GM04503 (cell line): Measurements from ENCODE around the gene NAT16.
"Not testable (repeated sequence)": the region's sequence is repeated elsewhere in the genome, so short reads cannot be mapped to it uniquely, and the experiment has no call there.

Experiments used
- DNase-seq: peaks from one replicate; pipeline ENCODE4 v3.0.0-alpha.2; 2012; ENCODE audit warnings: low read depth

NAT16 gene

GRCh38 chr7:101156866-101157589 lies 23.1 kb downstream of the NAT16 start:
- DNase-seq: no peak

GRCh38 chr7:101156277-101156676 lies 23.8 kb downstream of the NAT16 start:
- DNase-seq: no peak

GRCh38 chr7:101155303-101155702 lies 24.8 kb downstream of the NAT16 start:
- no peak for DNase-seq

- no peak for DNase-seq
These were observed 25.4 kb downstream of the NAT16 start for GRCh38 chr7:101154693-101155102.

GRCh38 chr7:101153969-101154692 lies 26.0 kb downstream of the NAT16 start, which contains the start of gene AP1S1:
Gene AP1S1, plus strand, starts transcription at chr7:101154476. Its CDS starts 39 bp downstream, at chr7:101154515.
- DNase-seq: no peak

DNA sequence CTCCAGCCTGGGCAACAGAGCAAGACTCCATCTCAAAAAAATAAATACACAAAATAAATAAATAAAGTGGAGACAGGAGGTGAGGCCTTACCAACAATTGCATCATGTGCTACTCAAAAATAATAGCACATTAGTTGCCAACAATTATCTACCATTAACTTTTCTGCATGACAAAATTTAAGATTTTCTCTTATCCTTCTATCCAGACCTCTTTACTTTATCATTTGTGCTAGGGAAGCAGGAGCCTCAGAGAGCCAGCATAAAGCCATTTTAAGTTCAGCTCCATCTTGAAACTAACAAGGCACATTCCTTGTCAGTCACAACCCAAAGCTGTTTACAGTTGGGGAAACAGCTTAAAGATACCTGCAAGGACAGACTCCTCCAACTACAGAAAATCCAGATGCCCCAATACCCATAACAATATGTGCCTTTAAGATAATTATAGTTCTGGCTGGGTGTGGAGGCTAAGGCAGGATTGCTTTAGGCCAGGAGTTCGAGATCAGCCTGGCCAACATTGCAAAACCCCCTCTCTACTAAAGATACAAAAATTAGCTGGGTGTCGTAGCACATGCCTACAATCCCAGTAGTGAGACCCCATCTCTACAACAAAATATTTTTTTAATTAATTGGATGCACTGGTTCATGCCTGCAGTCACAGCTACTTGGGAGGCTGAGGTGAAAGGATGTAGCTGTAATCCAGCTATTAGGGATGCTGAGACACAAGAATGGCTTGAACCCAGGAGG lies 28.0 kb downstream of the NAT16 start:
- no peak for DNase-seq

DNA sequence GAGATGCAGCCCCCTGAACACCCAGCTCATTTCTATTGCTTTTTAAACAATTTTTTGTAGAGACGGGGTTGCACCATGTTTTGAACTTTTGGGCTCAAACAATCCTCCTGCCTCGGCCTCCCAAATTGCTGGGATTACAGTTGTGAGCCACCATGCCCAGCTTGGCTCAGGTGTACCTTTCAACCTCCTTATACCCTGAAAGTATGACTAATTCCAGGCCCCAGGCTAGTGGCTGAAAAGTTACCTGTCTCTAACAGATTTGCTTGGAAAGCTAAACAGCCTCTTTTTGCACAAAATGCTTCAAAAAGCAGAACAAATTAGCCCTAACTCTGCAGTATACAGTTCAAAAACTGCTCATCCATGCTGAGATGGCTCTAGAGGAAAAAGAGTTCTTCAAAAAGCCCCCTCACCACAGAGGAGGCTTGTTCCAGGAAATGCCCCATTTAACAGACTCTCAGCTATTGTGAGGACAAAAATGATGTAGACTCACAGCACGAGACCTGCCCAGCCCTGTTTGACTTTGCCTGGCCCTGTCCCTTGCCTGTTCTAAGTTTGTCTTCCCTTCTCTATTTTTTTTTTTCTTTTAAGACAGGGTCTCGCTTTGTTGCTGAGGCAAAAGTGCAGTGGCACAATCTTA lies 39.2 kb downstream of the NAT16 start:
- no peak for DNase-seq

DNA sequence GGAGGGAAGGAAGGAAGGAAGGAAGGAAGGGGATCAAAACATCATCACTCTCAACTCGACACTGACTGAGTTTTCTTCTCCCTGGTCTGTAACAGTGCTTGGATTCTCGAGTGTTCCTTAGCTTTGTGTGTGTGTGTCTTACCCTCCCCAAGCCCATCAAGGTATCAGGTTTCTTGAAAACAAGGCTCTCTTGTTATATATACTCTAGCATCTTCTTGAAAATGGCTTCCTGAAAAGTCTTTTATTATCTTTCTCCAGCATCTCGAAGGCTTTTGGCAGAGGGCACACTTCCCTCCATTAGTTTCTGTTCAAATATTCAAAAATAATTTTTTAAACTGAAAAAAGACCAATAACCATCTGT lies 39.8 kb downstream of the NAT16 start:
- DNase-seq: no peak

- DNase-seq: peak; percentile 83
These were observed 41.8 kb downstream of the NAT16 start for GRCh38 chr7:101138213-101138870.

GRCh38 chr7:101137651-101138212 lies 42.4 kb downstream of the NAT16 start:
- no peak for DNase-seq

DNA sequence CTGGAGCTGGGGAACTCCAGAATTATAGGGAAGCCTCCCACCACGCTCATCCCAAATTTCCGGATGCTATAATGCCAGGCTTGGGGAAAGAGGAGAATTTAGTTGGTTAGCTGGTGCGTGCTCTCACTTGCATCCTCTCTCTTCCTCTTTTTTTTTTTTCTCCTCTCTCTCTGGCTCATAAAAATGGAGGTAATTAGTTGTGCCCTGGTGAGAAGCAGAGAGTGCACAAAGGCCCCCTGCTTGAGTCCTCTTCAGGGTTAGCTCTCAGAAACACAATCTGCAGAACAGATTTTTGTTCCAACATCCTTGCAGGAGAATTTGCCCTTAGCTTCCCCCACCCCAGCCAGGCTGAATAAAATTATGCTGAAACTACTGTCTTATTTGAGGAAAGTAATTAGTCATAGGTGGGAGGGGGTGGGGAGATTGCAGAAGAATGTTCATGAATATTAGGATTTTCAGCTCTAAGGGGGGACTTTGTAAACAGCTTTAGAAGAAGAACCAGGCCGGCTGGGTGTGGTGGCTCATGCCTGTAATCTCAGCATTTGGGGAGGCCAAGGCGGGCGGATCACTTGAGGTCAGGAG lies 45.6 kb downstream of the NAT16 start:
- no peak for DNase-seq

- no peak for DNase-seq
These were observed 46.3 kb downstream of the NAT16 start for GRCh38 chr7:101133621-101134398.

DNA sequence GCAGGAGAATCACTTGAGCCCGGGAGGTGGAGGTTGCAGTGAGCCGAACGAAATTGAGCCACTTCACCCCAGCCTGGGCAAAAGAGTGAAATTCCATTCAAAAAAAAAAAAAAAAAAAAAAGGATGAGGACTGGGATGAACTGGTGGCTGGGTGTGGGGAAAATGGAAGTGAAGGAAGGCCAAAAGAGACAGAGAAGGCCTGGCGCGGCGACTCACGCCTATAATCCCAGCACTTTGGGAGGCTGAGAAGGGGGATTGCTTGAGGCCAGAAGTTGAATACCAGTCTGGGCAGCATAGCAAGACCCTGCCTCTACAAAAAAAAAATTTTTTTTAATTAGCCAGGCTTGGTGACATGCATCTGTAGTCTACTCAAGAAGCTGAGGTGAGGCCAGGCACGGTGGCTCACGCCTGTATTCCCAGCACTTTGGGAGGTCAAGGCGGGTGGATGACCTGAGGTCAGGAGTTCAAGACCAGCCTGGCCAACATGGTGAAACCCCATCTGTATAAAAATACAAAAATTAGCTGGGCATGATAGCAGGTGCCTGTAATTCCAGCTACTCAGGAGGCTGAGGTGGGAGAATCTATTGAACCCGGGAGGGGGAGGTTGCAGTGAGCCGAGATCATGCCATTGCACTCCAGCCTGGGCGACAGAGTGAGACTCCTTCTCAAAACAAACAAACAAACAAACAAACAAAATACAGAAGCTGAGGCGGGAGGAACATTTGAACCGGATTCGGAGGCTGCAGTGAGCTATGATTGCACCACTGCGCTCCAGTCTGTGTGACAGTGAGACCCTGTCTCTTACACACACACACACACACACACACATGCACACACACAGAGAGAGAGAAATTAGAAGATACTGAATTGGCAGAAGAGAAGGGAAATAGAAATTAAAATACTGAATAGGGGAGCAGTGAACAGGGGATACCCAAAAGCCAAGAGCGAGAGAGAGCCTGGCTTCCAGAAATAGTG lies 47.2 kb downstream of the NAT16 start:
- not testable (repeated sequence) for DNase-seq

DNA sequence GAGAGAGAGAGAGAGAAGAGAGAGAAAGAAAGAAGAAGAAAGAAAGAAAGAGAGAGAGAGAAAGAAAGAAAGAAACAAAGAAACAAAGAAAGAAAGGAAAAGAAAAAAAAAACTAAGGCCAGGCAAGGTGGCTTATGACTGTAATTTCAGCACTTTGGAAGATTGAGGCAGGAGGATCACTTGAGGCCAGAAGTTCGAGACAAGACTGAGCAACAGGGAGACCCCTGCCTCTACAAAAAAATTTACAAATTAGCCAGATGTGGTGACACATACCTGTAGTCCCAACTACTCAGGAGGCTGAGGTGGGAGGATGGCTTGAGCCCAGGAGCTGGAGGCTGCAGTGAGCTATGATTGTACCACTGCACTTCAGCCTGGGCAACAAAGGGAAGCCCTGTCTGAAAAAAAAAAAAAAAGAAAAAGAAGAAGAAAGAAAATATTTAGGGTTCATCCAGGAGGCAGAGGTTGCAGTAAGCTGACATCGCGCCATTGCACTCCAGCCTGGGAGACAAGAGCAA lies 50.4 kb downstream of the NAT16 start:
- no peak for DNase-seq

- no peak for DNase-seq
These were observed 51.9 kb downstream of the NAT16 start for GRCh38 chr7:101128040-101128834.

DNA sequence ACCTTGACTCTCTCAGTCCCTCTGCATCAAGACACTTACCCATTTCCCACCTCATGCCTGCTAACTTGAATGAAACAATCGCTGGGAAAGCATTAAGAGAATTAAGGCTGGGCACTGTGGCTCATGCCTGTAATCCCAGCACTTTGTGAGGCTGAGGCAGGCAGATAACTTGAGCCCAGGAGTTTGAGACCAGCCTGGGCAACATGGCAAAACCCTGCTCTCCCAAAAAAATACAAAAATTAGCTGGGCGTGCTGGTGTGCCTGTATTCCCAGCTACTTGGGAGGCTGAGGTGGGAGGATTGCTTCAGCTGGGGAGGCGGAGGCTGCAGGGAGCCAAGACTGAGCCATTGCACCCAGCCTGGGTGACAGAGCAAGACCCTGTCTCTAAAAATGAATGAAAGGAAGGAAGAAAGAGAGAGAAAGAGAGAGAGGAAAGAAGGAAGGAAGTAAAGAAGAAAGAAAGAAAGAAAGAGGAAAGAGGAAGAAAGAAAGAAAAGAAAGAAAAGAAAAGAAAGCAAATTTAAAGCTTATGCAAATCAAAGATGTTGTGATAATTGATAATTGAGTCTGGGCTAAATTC lies 52.5 kb downstream of the NAT16 start:
- no peak for DNase-seq

DNA sequence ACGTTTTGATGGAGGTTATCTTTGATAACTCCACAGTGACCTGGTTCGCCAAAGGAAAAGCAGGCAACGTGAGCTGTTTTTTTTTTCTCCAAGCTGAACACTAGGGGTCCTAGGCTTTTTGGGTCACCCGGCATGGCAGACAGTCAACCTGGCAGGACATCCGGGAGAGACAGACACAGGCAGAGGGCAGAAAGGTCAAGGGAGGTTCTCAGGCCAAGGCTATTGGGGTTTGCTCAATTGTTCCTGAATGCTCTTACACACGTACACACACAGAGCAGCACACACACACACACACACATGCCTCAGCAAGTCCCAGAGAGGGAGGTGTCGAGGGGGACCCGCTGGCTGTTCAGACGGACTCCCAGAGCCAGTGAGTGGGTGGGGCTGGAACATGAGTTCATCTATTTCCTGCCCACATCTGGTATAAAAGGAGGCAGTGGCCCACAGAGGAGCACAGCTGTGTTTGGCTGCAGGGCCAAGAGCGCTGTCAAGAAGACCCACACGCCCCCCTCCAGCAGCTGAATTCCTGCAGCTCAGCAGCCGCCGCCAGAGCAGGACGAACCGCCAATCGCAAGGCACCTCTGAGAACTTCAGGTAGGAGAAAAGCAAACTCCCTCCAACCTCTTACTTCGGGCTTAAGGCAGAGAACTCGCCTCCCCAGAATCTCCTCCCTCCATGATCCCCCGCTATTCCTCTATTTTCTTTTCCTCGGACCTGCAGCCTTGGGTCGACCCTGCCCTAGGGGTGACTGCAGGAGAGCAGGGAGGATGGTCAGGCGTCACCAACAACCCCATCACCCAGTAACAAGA lies 53.2 kb downstream of the NAT16 start, which contains the start of gene SERPINE1:
TSS of gene SERPINE1 (plus strand) at position 454 of the 809 bp plus-strand sequence. CDS start 1,290 bp downstream, outside the sequence.
- DNase-seq: peak; percentile 98
